HEK293 (cell line): ENCODE measurements around the gene LDLR.
"Not testable (repeated sequence)": the region's sequence is repeated elsewhere in the genome, so short reads cannot be mapped to it uniquely, and the experiment has no call there.

Experiments used
- CTCF ChIA-PET: fragments of 350-600 bp; formaldehyde crosslinking; extraction: SDS; loops from one replicate; lab custom pipeline; 2021; ENCODE audit warnings: antibody characterized with exemption; lab: Yijun Ruan, JAX
- POLR2A ChIA-PET: fragments of 300-600 bp; formaldehyde crosslinking; extraction: SDS; loops from one replicate; lab custom pipeline; 2020; ENCODE audit warnings: antibody characterized with exemption, inconsistent platforms; lab: Yijun Ruan, JAX
- H3K27ac ChIP-seq: fragments of 200-500 bp; sonication (Bioruptor generic); 2 replicates; pipeline ENCODE4 v1.5.1; 2014; ENCODE audit warnings: low read depth, low read length, control low read depth, inconsistent platforms; ENCODE audit errors: extremely low read depth
- H3K36me3 ChIP-seq, 2 experiments: fragments of 200-500 bp in 1 of 2; sonication (Bioruptor generic) in 1 of 2; 1 replicate in 1 of 2; 2 replicates in 1 of 2; pipeline ENCODE4 v1.5.1; 2014 to 2017; ENCODE audit warnings: inconsistent platforms in 2 of 2, low read length in 2 of 2; ENCODE audit not compliant: control insufficient read depth in 2 of 2, insufficient read depth in 1 of 2
- H3K4me1 ChIP-seq: fragments of 200-500 bp; sonication (Bioruptor generic); 2 replicates; pipeline ENCODE4 v1.5.1; 2014; ENCODE audit warnings: mild to moderate bottlenecking, low read length, inconsistent platforms; ENCODE audit not compliant: control insufficient read depth, insufficient read depth
- H3K4me3 ChIP-seq: 2 replicates; pipeline ENCODE4 v1.5.1; 2011; ENCODE audit warnings: low read depth, mild to moderate bottlenecking, control low read depth, low read length, moderate library complexity
- H3K9me3 ChIP-seq: fragments of 200-500 bp; sonication (Bioruptor generic); 2 replicates; pipeline ENCODE4 v1.5.1; 2014; ENCODE audit warnings: low read depth, low read length, inconsistent platforms; ENCODE audit not compliant: control insufficient read depth, insufficient read depth
- GLIS1 ChIP-seq: fragments of 450-650 bp; formaldehyde crosslinking; IDR thresholded peaks from 2 replicates; pipeline ENCODE4 v1.5.1; 2016; ENCODE audit warnings: missing biosample characterization, missing genetic modification characterization
- GLIS2 ChIP-seq: fragments of 450-650 bp; formaldehyde crosslinking; IDR thresholded peaks from 2 replicates; pipeline ENCODE4 v1.5.1; 2016; ENCODE audit warnings: missing biosample characterization, missing genetic modification characterization
- KLF9 ChIP-seq: fragments of 450-650 bp; formaldehyde crosslinking; IDR thresholded peaks from 2 replicates; pipeline ENCODE4 v1.5.1; 2016; ENCODE audit warnings: missing biosample characterization, missing genetic modification characterization, low read depth
- SCRT2 ChIP-seq: fragments of 450-650 bp; formaldehyde crosslinking; IDR thresholded peaks from 2 replicates; pipeline ENCODE4 v1.5.1; 2016; ENCODE audit warnings: missing biosample characterization, missing genetic modification characterization
- SP2 ChIP-seq: fragments of 450-650 bp; formaldehyde crosslinking; IDR thresholded peaks from 2 replicates; pipeline ENCODE4 v1.5.1; 2016; ENCODE audit warnings: missing biosample characterization, missing genetic modification characterization
- ZBTB21 ChIP-seq: fragments of 450-650 bp; formaldehyde crosslinking; IDR thresholded peaks from 2 replicates; pipeline ENCODE4 v1.5.1; 2017; ENCODE audit warnings: missing biosample characterization, missing genetic modification characterization
- ZNF121 ChIP-seq: fragments of 450-650 bp; formaldehyde crosslinking; IDR thresholded peaks from 2 replicates; pipeline ENCODE4 v1.5.1; 2016; ENCODE audit warnings: missing biosample characterization, missing genetic modification characterization
- ZNF2 ChIP-seq: fragments of 450-650 bp; formaldehyde crosslinking; IDR thresholded peaks from 2 replicates; pipeline ENCODE4 v1.5.1; 2016; ENCODE audit warnings: missing biosample characterization, missing genetic modification characterization
- ZNF354C ChIP-seq: fragments of 450-650 bp; formaldehyde crosslinking; IDR thresholded peaks from 2 replicates; pipeline ENCODE4 v1.5.1; 2016; ENCODE audit warnings: missing biosample characterization, missing genetic modification characterization, low read depth, borderline replicate concordance
- ZNF488 ChIP-seq: fragments of 450-650 bp; formaldehyde crosslinking; IDR thresholded peaks from 2 replicates; pipeline ENCODE4 v1.5.1; 2016; ENCODE audit warnings: missing biosample characterization, missing genetic modification characterization
- ZNF585B ChIP-seq: fragments of 450-650 bp; formaldehyde crosslinking; IDR thresholded peaks from 2 replicates; pipeline ENCODE4 v1.5.1; 2016; ENCODE audit warnings: missing biosample characterization, missing genetic modification characterization
- TF ChIP-seq, protein P1 (sequence below): fragments of 450-650 bp; formaldehyde crosslinking; IDR thresholded peaks from 2 replicates; pipeline ENCODE4 v1.5.1; 2016; ENCODE audit warnings: missing biosample characterization, missing genetic modification characterization
- TF ChIP-seq, protein P2 (sequence below): fragments of 450-650 bp; formaldehyde crosslinking; IDR thresholded peaks from 2 replicates; pipeline ENCODE4 v1.5.1; 2016; ENCODE audit warnings: missing biosample characterization, missing genetic modification characterization

Gene LDLR

DNA sequence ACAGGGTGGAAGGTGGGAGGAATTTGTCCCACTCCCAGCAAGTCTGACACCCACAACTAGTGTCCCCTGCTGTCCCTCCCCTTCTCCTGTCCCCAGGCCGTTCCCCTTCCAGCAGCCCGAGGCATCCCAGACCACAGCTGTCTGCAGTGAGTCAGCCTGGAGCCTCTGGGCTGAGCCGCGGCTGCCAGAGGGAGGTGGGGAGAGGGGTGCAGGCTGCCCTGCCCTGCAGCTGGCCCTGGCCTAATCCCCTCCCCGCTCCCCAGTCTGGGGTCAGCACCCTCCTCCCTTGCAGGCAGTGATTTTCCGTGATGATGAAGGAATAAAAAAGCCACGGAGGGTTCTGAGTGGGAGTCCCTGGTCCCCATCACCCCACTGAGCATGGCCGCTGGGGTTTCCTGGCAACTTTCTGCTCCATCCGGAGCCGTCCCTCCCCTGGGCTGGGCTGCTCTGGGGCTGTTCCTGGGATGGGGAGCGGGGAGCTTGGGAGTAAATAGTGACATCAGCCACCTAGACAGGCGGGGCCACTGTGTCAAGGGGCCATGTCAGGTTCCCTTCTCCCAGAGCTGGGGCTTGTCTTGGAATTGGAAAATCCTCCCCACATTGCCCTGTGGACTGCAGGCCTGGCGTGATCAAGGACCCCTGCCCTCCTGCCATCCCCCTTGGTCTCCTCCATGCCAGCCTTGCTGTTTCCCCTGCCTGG, 49.5 kb downstream of the LDLR start (continued):
- no peak for TF ChIP-seq ZNF488 (tag by site-specific recombination)
- 0 out of 2 replicates have a peak, but pooled peaks have one; percentile 8 for TF ChIP-seq ZNF2 (tag by site-specific recombination)
- peak; percentile 46; the same call in 1 of the 2 replicates for TF ChIP-seq ZBTB21 (tag by site-specific recombination)
- 0 out of 2 replicates have a peak, but pooled peaks have one; percentile 79 for TF ChIP-seq GLIS2
- TF ChIP-seq ZNF585B (tag by site-specific recombination): no peak
- TF ChIP-seq, protein P1, sequence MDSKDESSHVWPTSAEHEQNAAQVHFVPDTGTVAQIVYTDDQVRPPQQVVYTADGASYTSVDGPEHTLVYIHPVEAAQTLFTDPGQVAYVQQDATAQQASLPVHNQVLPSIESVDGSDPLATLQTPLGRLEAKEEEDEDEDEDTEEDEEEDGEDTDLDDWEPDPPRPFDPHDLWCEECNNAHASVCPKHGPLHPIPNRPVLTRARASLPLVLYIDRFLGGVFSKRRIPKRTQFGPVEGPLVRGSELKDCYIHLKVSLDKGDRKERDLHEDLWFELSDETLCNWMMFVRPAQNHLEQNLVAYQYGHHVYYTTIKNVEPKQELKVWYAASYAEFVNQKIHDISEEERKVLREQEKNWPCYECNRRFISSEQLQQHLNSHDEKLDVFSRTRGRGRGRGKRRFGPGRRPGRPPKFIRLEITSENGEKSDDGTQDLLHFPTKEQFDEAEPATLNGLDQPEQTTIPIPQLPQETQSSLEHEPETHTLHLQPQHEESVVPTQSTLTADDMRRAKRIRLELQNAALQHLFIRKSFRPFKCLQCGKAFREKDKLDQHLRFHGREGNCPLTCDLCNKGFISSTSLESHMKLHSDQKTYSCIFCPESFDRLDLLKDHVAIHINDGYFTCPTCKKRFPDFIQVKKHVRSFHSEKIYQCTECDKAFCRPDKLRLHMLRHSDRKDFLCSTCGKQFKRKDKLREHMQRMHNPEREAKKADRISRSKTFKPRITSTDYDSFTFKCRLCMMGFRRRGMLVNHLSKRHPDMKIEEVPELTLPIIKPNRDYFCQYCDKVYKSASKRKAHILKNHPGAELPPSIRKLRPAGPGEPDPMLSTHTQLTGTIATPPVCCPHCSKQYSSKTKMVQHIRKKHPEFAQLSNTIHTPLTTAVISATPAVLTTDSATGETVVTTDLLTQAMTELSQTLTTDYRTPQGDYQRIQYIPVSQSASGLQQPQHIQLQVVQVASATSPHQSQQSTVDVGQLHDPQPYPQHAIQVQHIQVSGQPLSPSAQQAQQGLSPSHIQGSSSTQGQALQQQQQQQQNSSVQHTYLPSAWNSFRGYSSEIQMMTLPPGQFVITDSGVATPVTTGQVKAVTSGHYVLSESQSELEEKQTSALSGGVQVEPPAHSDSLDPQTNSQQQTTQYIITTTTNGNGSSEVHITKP (tag by site-specific recombination): peak; percentile 93
- TF ChIP-seq SP2 (tag by site-specific recombination): peak; percentile 67
- no peak for TF ChIP-seq KLF9
- TF ChIP-seq SCRT2 (tag by site-specific recombination): no peak

DNA sequence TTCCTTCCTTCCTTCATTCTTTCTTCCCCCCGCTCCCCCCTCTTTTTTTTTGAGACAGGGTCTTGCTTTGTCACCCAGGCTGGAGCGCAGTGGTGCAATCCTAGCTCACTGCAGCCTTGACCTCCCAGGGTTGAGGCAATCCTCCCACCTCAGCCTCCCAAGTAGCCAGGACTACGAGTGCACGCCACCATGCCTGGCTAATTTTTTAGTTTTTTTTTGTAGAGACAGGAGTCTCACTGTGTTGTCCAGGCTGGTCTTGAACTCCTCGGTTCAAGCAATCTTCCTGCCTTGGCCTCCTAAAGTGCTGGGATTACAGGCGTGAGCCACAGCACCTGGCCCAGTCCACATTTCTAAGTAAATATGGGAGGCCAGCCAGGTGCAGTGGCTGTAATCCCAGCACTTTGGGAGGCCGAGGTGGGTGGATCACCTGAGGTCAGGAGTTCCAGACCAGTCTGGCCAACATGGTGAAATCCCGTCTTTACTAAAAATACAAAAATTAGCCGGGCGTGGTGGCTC, 50.8 kb downstream of the LDLR start:
- H3K4me1 ChIP-seq: peaks cover 26% of the 10 kb centered on the region
- ChIA-PET CTCF (interaction anchor here (0.7 to 4.3 kb wide), 2 partner anchors 17 to 64 kb away, joined by 5 to 44 read pairs; no protein-coding TSS in a partner anchor), POLR2A (interaction anchor here (1.1 to 2.0 kb wide), 2 partner anchors 15 to 49 kb away, joined by 4 to 20 read pairs; partner anchors contain the start of gene SPC24)
- H3K4me3 ChIP-seq, H3K27ac ChIP-seq, H3K9me3 ChIP-seq, H3K36me3 ChIP-seq: not testable (repeated sequence)
- peak; percentile 41; the same call in 1 of the 2 replicates for TF ChIP-seq ZNF121 (tag by site-specific recombination)

GRCh38 chr19:11140896-11141295, 51.6 kb downstream of the LDLR start:
- peaks cover 3 to 12% of the 10 kb centered on the region in 2 experiments; a peak in 2 of 3 replicates for H3K36me3 ChIP-seq
- H3K27ac ChIP-seq: no peak overlapping the region
- peaks cover 26% of the 10 kb centered on the region for H3K4me1 ChIP-seq
- H3K9me3 ChIP-seq: no peaks in the 10 kb centered on the region
- no peak overlapping the region for H3K4me3 ChIP-seq
- TF ChIP-seq GLIS1 (peak; percentile 29), ZNF354C (tag by site-specific recombination) (no peak)
- TF ChIP-seq, protein P2, sequence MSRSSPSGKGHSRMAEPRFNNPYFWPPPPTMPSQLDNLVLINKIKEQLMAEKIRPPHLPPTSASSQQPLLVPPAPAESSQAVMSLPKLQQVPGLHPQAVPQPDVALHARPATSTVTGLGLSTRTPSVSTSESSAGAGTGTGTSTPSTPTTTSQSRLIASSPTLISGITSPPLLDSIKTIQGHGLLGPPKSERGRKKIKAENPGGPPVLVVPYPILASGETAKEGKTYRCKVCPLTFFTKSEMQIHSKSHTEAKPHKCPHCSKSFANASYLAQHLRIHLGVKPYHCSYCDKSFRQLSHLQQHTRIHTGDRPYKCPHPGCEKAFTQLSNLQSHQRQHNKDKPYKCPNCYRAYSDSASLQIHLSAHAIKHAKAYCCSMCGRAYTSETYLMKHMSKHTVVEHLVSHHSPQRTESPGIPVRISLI: peak; percentile 53
- ChIA-PET CTCF (no interaction called here), POLR2A (no interaction called here)
